Endothelial cell (in vitro differentiated cells): ENCODE results near the gene PSMC3. TPM values are rescaled to one million over a fixed set of nuclear protein-coding genes. Genes with fewer than 3 reads are reported as not detected.

Experiments used
- DNase-seq: peaks from one replicate; pipeline ENCODE4 v3.0.0; 2021; ENCODE audit warnings: low spot score
- H3K27ac Mint-ChIP-seq: one replicate; pipeline ENCODE4 v1.8.0; 2021; ENCODE audit warnings: mixed read lengths, inconsistent platforms; ENCODE audit not compliant: unreplicated experiment
- H3K27me3 Mint-ChIP-seq: one replicate; pipeline ENCODE4 v1.8.0; 2021; ENCODE audit warnings: mild to moderate bottlenecking, moderate library complexity, mixed read lengths, inconsistent platforms; ENCODE audit not compliant: unreplicated experiment
- H3K36me3 Mint-ChIP-seq: one replicate; pipeline ENCODE4 v1.8.0; 2021; ENCODE audit warnings: mild to moderate bottlenecking, low read depth, mixed read lengths, inconsistent platforms; ENCODE audit not compliant: unreplicated experiment
- H3K4me1 Mint-ChIP-seq: one replicate; pipeline ENCODE4 v1.8.0; 2021; ENCODE audit warnings: mild to moderate bottlenecking, mixed read lengths, inconsistent platforms; ENCODE audit not compliant: unreplicated experiment
- H3K4me3 Mint-ChIP-seq: one replicate; pipeline ENCODE4 v1.8.0; 2021; ENCODE audit warnings: mild to moderate bottlenecking, mixed read lengths, inconsistent platforms; ENCODE audit not compliant: unreplicated experiment
- H3K9me3 Mint-ChIP-seq: one replicate; pipeline ENCODE4 v1.8.0; 2021; ENCODE audit warnings: mixed read lengths, inconsistent platforms; ENCODE audit not compliant: unreplicated experiment
- CTCF ChIP-seq: fragments of 200-600 bp; sonication (generic); IDR thresholded peaks from one replicate; pipeline ENCODE4 v1.5.0; 2021; ENCODE audit warnings: antibody characterized with exemption; ENCODE audit not compliant: unreplicated experiment
- total RNA-seq: library from RNA; stranded (reverse); fragmentation: NEBNext Ultra II Directional; extraction: Animal tissue kit (Norgen Biotek cat#: 25700); gene quantifications from one replicate; pipeline ENCODE4 v1.2.1, GENCODE V29; 2021; ENCODE audit not compliant: unreplicated experiment

The PSMC3 gene
- total RNA-seq, 1 donor from 2014 or later = 127 TPM

GRCh38 chr11:47438721-47439120, 12.5 kb upstream of the PSMC3 start:
- no peaks in the 10 kb centered on the region for H3K36me3 Mint-ChIP-seq
- H3K4me3 Mint-ChIP-seq = no peak overlapping the region
- no peaks in the 10 kb centered on the region for H3K4me1 Mint-ChIP-seq

GRCh38 chr11:47437746-47438418, 11.6 kb upstream of the PSMC3 start:
- DNase-seq = no peak
- Mint-ChIP-seq H3K4me3 (no peak overlapping the region), H3K27me3 (peaks cover 7% of the 10 kb centered on the region), H3K27ac (no peak overlapping the region), H3K36me3 (no peaks in the 10 kb centered on the region), H3K4me1 (no peaks in the 10 kb centered on the region), H3K9me3 (no peaks in the 10 kb centered on the region)
- TF ChIP-seq CTCF = no peak

More at GRCh38 chr11:47438721-47439120, 12.5 kb upstream of the PSMC3 start:
- no peak overlapping the region for H3K27ac Mint-ChIP-seq
- no peak for TF ChIP-seq CTCF
- peaks cover 7% of the 10 kb centered on the region for H3K27me3 Mint-ChIP-seq
- no peaks in the 10 kb centered on the region for H3K9me3 Mint-ChIP-seq
- DNase-seq = no peak

GRCh38 chr11:47437218-47437745, 11.0 kb upstream of the PSMC3 start:
- no peaks in the 10 kb centered on the region for H3K9me3 Mint-ChIP-seq
- H3K27ac Mint-ChIP-seq = no peak overlapping the region
- no peaks in the 10 kb centered on the region for H3K36me3 Mint-ChIP-seq
- peaks cover 7% of the 10 kb centered on the region for H3K27me3 Mint-ChIP-seq
- no peak for TF ChIP-seq CTCF
- DNase-seq = no peak
- no peak overlapping the region for H3K4me3 Mint-ChIP-seq
- no peaks in the 10 kb centered on the region for H3K4me1 Mint-ChIP-seq

- TF ChIP-seq CTCF = no peak
- H3K4me1 Mint-ChIP-seq = no peaks in the 10 kb centered on the region
- H3K27ac Mint-ChIP-seq = no peak overlapping the region
- no peak overlapping the region for H3K4me3 Mint-ChIP-seq
- peaks cover 7% of the 10 kb centered on the region for H3K27me3 Mint-ChIP-seq
- DNase-seq = no peak
- no peaks in the 10 kb centered on the region for H3K36me3 Mint-ChIP-seq
- H3K9me3 Mint-ChIP-seq = no peaks in the 10 kb centered on the region
These were observed 10.5 kb upstream of the PSMC3 start for GRCh38 chr11:47436726-47437125.

GRCh38 chr11:47435687-47436086, 9.4 kb upstream of the PSMC3 start:
- Mint-ChIP-seq H3K27ac (no peak overlapping the region), H3K4me3 (no peak overlapping the region)
- no peak for TF ChIP-seq CTCF

More at GRCh38 chr11:47435687-47436086, 9.4 kb upstream of the PSMC3 start:
- Mint-ChIP-seq H3K27me3 (peaks cover 7% of the 10 kb centered on the region), H3K4me1 (no peaks in the 10 kb centered on the region), H3K9me3 (no peaks in the 10 kb centered on the region), H3K36me3 (no peaks in the 10 kb centered on the region)
- DNase-seq = no peak
